Measurements from ENCODE around the gene RPS2.
"Not testable (repeated sequence)": the region's sequence is repeated elsewhere in the genome, so short reads cannot be mapped to it uniquely, and the experiment has no call there.

RPS2 gene

GRCh38 chr16:1962161-1963153 is 2.2 kb downstream of the RPS2 start:
- not testable (repeated sequence) for DNase-seq

GRCh38 chr16:1961651-1962067 is 3.0 kb downstream of the RPS2 start:
- no peak for DNase-seq

- DNase-seq: no peak
Measured at GRCh38 chr16:1960665-1961630, 3.7 kb downstream of the RPS2 start.

- DNase-seq: no peak
Measured at GRCh38 chr16:1959269-1960039, 5.2 kb downstream of the RPS2 start, which contains the start of gene NDUFB10. NDUFB10 (plus strand) TSS chr16:1959538; CDS start chr16:1959625, 87 bp downstream.

GRCh38 chr16:1958715-1959268 is 5.8 kb downstream of the RPS2 start:
- DNase-seq: no peak

- DNase-seq: not testable (repeated sequence)
Measured at GRCh38 chr16:1958143-1958491, 6.5 kb downstream of the RPS2 start.

- DNase-seq: not testable (repeated sequence)
Measured at GRCh38 chr16:1957434-1958142, 7.0 kb downstream of the RPS2 start.

GRCh38 chr16:1953734-1954133 is 10.9 kb downstream of the RPS2 start:
- DNase-seq: no peak

GRCh38 chr16:1950559-1950958 is 14.1 kb downstream of the RPS2 start:
- DNase-seq: no peak

GRCh38 chr16:1950047-1950446 is 14.6 kb downstream of the RPS2 start:
- no peak for DNase-seq

GRCh38 chr16:1949507-1949906 is 15.1 kb downstream of the RPS2 start:
- no peak for DNase-seq

- no peak for DNase-seq
Measured at GRCh38 chr16:1947369-1947670, 17.3 kb downstream of the RPS2 start.

GRCh38 chr16:1946495-1947368 is 17.9 kb downstream of the RPS2 start:
- no peak for DNase-seq

GRCh38 chr16:1945559-1946391 is 18.9 kb downstream of the RPS2 start:
- DNase-seq: no peak

- no peak for DNase-seq
Measured at GRCh38 chr16:1944612-1945199, 19.9 kb downstream of the RPS2 start.

- peak; percentile 68 for DNase-seq
Measured at GRCh38 chr16:1942810-1943726, 21.6 kb downstream of the RPS2 start, which contains the start of gene MSRB1. MSRB1 (minus strand) TSS chr16:1943199; CDS start chr16:1943156, 43 bp downstream.

GRCh38 chr16:1942047-1942809 is 22.4 kb downstream of the RPS2 start:
- no peak for DNase-seq
